WI38 (cell line): ENCODE results near the gene PLEKHN1.
A peak's percentile ranks its signal among the peaks of the same experiment; 100 is the strongest.

Source experiments
- H3K4me3 ChIP-seq: 2 replicates; pipeline ENCODE4 v1.5.1; 2011; ENCODE audit warnings: low read depth, mild to moderate bottlenecking, control low read depth, low read length
- TF ChIP-seq, protein P1 (sequence below): IDR thresholded peaks from 2 replicates; pipeline ENCODE4 v1.5.1; 2012; ENCODE audit warnings: low read depth, mild to moderate bottlenecking, control low read depth, low read length

PLEKHN1 gene

DNA sequence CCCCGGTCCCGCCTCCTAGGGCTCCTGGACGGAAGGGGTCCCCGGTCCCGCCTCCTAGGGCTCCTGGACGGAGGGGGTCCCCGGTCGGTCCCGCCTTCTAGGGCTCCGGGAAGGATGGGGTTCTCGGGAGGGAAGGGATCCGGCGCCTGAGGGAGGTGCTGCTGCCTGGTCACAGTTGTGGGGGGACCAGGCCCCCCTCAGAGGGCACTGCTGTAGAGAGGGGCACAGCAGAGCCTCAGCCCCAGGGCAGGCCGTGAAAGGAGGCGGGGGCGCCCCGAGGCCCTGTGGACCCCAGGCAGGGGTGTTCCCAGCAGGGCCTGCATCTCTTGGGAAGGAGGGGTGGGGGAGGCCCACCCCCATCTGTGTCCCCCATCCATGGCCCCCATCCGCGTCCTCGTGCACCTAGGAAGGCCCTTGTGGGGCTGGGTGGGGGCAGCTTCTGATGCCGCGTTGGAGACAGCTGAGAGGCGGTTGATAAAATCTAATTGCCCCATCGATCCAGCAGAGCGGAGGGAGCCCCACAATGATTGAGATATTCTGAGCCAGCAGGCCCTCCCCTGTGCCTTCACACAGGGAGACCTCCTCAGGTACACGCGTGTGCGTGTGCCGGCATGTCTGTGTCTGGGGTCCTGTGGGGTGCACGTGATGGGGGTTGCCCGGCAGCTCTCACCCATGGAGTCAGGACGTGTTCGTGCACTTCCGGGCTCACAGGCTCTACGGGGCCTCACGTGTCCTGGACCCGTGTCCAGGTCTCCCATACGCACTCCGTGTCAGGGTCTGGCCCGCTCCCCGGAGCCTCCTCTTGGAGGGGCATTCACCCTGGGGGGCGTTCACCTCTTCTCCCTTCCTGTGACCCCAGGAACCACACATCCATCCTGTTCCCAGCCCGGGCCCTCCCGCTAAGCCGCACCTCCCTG, 29.7 kb upstream of the PLEKHN1 start:
- no peak overlapping the region for H3K4me3 ChIP-seq
- TF ChIP-seq, protein P1, sequence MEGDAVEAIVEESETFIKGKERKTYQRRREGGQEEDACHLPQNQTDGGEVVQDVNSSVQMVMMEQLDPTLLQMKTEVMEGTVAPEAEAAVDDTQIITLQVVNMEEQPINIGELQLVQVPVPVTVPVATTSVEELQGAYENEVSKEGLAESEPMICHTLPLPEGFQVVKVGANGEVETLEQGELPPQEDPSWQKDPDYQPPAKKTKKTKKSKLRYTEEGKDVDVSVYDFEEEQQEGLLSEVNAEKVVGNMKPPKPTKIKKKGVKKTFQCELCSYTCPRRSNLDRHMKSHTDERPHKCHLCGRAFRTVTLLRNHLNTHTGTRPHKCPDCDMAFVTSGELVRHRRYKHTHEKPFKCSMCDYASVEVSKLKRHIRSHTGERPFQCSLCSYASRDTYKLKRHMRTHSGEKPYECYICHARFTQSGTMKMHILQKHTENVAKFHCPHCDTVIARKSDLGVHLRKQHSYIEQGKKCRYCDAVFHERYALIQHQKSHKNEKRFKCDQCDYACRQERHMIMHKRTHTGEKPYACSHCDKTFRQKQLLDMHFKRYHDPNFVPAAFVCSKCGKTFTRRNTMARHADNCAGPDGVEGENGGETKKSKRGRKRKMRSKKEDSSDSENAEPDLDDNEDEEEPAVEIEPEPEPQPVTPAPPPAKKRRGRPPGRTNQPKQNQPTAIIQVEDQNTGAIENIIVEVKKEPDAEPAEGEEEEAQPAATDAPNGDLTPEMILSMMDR: no peak

DNA sequence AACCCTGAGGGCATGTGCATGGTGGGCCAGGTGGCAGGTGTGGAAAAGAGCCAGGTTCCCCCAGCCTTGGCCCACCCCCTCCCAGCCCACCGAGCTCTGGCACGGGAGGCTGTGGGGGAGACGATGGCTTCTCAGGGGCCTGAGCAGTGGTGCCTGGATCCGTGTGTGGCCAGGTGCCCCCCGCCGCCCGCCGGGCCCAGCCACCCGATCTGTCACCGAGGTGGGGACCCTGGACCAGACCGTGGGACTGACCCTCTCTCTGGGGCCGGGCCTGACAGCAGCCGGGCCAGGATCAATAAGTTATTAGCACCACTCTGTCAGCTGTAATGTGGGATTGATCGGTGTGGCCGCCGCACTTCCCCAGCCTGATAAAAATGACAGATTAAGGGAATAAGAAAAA, 28.8 kb upstream of the PLEKHN1 start:
- TF ChIP-seq, protein P1: no peak
- H3K4me3 ChIP-seq: no peak overlapping the region

DNA sequence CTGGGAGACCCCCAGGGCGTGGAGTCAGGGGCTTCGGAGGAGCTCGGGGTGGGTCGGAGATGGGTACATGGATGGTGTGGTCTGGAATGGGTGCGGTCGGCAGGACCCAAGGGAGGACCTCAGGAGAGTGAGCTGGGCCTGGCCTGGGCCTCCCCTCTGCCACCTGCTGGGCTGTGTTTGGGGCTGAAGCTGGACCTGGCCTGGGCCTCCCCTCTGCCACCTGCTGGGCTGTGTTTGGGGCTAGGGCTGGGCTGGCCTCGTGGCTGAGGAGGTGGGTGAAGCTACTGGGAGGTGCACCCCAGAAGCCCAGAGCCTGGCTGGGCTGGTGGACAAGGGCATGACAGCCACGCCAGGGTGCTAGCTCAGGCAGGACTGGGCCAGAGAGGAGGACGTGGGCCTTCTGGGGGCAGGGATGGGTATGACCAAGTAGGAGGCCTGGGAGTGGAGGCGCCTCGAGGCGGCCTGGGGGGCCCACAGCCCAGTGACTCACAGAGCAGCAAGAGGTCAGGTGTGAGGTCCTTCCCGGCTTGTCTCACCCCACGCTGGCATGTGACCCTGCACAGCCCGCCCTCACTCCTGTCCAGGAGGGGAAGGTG, 28.1 kb upstream of the PLEKHN1 start:
- no peak overlapping the region for H3K4me3 ChIP-seq
- TF ChIP-seq, protein P1: peak; percentile 41

GRCh38 chr1:938711-939489, 27.4 kb upstream of the PLEKHN1 start:
- TF ChIP-seq, protein P1: no peak
- no peak overlapping the region for H3K4me3 ChIP-seq

GRCh38 chr1:939511-940106, 26.7 kb upstream of the PLEKHN1 start:
- TF ChIP-seq, protein P1: no peak
- H3K4me3 ChIP-seq: no peak overlapping the region

DNA sequence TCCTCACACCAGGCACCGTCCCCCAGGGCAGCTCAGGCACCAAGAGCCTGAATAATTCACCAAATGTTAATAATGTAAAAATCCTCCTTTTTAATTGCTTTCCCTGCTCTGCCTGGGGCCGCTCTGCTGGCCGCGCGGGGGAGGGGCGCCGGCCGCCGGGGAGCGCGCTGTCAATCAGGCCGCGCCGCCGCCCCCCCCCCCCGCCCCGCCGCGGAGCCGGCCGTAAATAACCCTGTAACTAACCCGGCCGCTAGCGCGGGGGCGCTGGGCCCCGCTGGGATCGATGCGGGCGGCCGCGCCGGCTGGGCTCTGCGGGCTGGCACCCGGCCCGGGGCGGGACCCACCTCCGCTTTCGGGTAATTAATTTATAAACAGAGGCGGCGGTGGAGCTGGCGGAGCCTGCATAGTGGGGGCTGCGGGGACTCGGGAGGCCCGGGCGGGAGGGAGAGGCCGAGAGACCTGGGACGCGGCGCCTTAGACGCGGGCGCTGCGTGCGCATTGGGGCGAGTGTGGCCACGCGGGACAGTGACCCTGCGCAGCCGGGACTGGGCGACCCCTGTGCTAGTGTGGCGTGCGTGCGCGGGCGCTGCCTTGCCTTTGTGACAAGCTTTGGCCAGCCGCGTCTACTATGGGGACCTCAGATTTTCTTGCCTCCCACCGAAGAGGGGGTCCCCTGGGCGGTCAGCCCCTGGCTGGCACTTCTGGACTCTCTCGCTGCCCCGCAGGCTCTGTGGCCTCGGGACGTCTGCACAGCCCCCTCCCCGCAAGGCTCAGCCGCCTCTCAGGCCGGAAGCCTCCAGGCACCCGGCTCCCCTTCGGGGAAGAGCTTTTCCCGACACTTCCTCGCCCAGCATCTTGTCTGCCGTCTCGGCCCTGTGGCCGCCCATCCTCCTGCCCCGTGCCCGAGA, 25.9 kb upstream of the PLEKHN1 start:
- TF ChIP-seq, protein P1: no peak
- H3K4me3 ChIP-seq: peak overlapping the region; percentile 34
